H9 (cell line): ENCODE measurements around the gene YY1. TPM values are rescaled to one million over a fixed set of nuclear protein-coding genes. Genes with fewer than 3 reads are reported as not detected.

Source experiments
- DNase-seq: peaks from one replicate; pipeline ENCODE4 v3.0.0-alpha.2; 2017
- H2AFZ ChIP-seq: one replicate; pipeline ENCODE4 v1.6.1; 2013; ENCODE audit warnings: mild to moderate bottlenecking, low read length, control low read depth, moderate library complexity
- H2AK5ac ChIP-seq: 2 replicates; pipeline ENCODE4 v1.6.1; 2013; ENCODE audit warnings: low read length, control low read depth, mixed read lengths; ENCODE audit not compliant: insufficient read length
- H2BK120ac ChIP-seq: one replicate; pipeline ENCODE4 v1.6.1; 2013; ENCODE audit warnings: low read depth, mild to moderate bottlenecking, low read length, control low read depth, inconsistent platforms; ENCODE audit not compliant: poor library complexity, severe bottlenecking
- H2BK12ac ChIP-seq: 2 replicates; pipeline ENCODE4 v1.6.1; 2013; ENCODE audit warnings: low read length, control low read depth, mixed read lengths, low read depth; ENCODE audit not compliant: insufficient read length
- H2BK15ac ChIP-seq: 2 replicates; pipeline ENCODE4 v1.6.1; 2013; ENCODE audit warnings: low read depth, low read length, control low read depth
- H2BK20ac ChIP-seq: one replicate; pipeline ENCODE4 v1.6.1; 2013; ENCODE audit warnings: low read depth, mild to moderate bottlenecking, low read length, control low read depth, inconsistent platforms; ENCODE audit not compliant: poor library complexity, severe bottlenecking
- H2BK5ac ChIP-seq: 2 replicates; pipeline ENCODE4 v1.6.1; 2013; ENCODE audit warnings: low read length, control low read depth, mixed read lengths; ENCODE audit not compliant: insufficient read length
- H3K14ac ChIP-seq: 2 replicates; pipeline ENCODE4 v1.6.1; 2013; ENCODE audit warnings: low read length, control low read depth; ENCODE audit not compliant: insufficient read depth
- H3K18ac ChIP-seq: 2 replicates; pipeline ENCODE4 v1.6.1; 2013; ENCODE audit warnings: low read depth, mild to moderate bottlenecking, mixed read lengths, low read length, control low read depth; ENCODE audit not compliant: insufficient read length
- H3K23ac ChIP-seq: 2 replicates; pipeline ENCODE4 v1.6.1; 2013; ENCODE audit warnings: low read length, control low read depth, mixed read lengths, low read depth; ENCODE audit not compliant: insufficient read length
- H3K23me2 ChIP-seq: 2 replicates; pipeline ENCODE4 v1.6.1; 2013; ENCODE audit warnings: low read depth, mild to moderate bottlenecking, mixed read lengths, low read length, control low read depth; ENCODE audit not compliant: insufficient read length, poor library complexity, severe bottlenecking
- H3K27ac ChIP-seq: 2 replicates; pipeline ENCODE4 v1.5.1; 2013; ENCODE audit warnings: low read length, control low read depth, mixed read lengths, low read depth; ENCODE audit not compliant: insufficient read length
- H3K27me3 ChIP-seq: 2 replicates; pipeline ENCODE4 v1.6.1; 2013; ENCODE audit warnings: low read length, control low read depth, inconsistent platforms; ENCODE audit not compliant: insufficient read depth
- H3K4ac ChIP-seq: 2 replicates; pipeline ENCODE4 v1.6.1; 2013; ENCODE audit warnings: low read depth, mild to moderate bottlenecking, control low read depth, inconsistent platforms, low read length, moderate library complexity
- H3K4me1 ChIP-seq: 2 replicates; pipeline ENCODE4 v1.6.1; 2013; ENCODE audit warnings: low read length, control low read depth, inconsistent platforms; ENCODE audit not compliant: insufficient read depth
- H3K4me2 ChIP-seq: 2 replicates; pipeline ENCODE4 v1.6.1; 2013; ENCODE audit warnings: low read length, control low read depth, mixed read lengths; ENCODE audit not compliant: insufficient read length, insufficient read depth
- H3K56ac ChIP-seq: 2 replicates; pipeline ENCODE4 v1.6.1; 2013; ENCODE audit warnings: low read depth, mild to moderate bottlenecking, mixed read lengths, low read length, control low read depth; ENCODE audit not compliant: insufficient read length
- H3K79me1 ChIP-seq: 2 replicates; pipeline ENCODE4 v1.6.1; 2013; ENCODE audit warnings: low read depth, mild to moderate bottlenecking, moderate library complexity, low read length, control low read depth, inconsistent platforms; ENCODE audit not compliant: insufficient read depth, poor library complexity, severe bottlenecking
- H3K79me2 ChIP-seq: 2 replicates; pipeline ENCODE4 v1.6.1; 2013; ENCODE audit warnings: low read length, control low read depth, inconsistent platforms; ENCODE audit not compliant: insufficient read depth
- H3K9ac ChIP-seq: 2 replicates; pipeline ENCODE4 v1.6.1; 2013; ENCODE audit warnings: low read length, control low read depth, mixed read lengths; ENCODE audit not compliant: insufficient read length; ENCODE audit errors: extremely low read depth
- H3K9me3 ChIP-seq: one replicate; pipeline ENCODE4 v1.6.1; 2013; ENCODE audit warnings: low read depth, low read length, inconsistent platforms; ENCODE audit not compliant: control insufficient read depth
- H3T11ph ChIP-seq: one replicate; pipeline ENCODE4 v1.6.1; 2013; ENCODE audit warnings: mild to moderate bottlenecking, low read length, control low read depth, inconsistent platforms
- H4K20me1 ChIP-seq: one replicate; pipeline ENCODE4 v1.6.1; 2013; ENCODE audit not compliant: control insufficient read depth, insufficient read length, insufficient read depth
- H4K5ac ChIP-seq: 2 replicates; pipeline ENCODE4 v1.6.1; 2013; ENCODE audit warnings: low read depth, mild to moderate bottlenecking, mixed read lengths, low read length, control low read depth; ENCODE audit not compliant: insufficient read length
- H4K8ac ChIP-seq: replicated peaks from 2 replicates; pipeline ENCODE4 v1.6.1; 2013; ENCODE audit warnings: low read length, control low read depth, mixed read lengths, low read depth; ENCODE audit not compliant: insufficient read length
- H4K91ac ChIP-seq: 2 replicates; pipeline ENCODE4 v1.6.1; 2013; ENCODE audit warnings: low read depth, mild to moderate bottlenecking, moderate library complexity, mixed read lengths, low read length, control low read depth; ENCODE audit not compliant: insufficient read length
- H3K27ac Mint-ChIP-seq, 3 experiments: 2 replicates in 2 of 3; 3 replicates in 1 of 3; pipeline ENCODE4 v1.8.0; 2020 to 2021; ENCODE audit warnings: mixed read lengths in 3 of 3, mild to moderate bottlenecking in 1 of 3, moderate library complexity in 1 of 3
- H3K27me3 Mint-ChIP-seq: 2 replicates; pipeline ENCODE4 v1.8.0; 2021; ENCODE audit warnings: low read depth, mild to moderate bottlenecking, moderate library complexity, mixed read lengths
- H3K36me3 Mint-ChIP-seq, 3 experiments: 2 replicates in 2 of 3; 3 replicates in 1 of 3; pipeline ENCODE4 v1.8.0; 2020 to 2021; ENCODE audit warnings: low read depth in 3 of 3, mixed read lengths in 3 of 3; ENCODE audit not compliant: insufficient read depth in 1 of 3
- H3K4me1 Mint-ChIP-seq, 2 experiments: 2 replicates each; pipeline ENCODE4 v1.8.0; 2020; ENCODE audit warnings: mixed read lengths in 2 of 2
- H3K4me3 Mint-ChIP-seq, 2 experiments: 2 replicates in 1 of 2; 3 replicates in 1 of 2; pipeline ENCODE4 v1.8.0; 2020 to 2021; ENCODE audit warnings: mild to moderate bottlenecking in 2 of 2, mixed read lengths in 2 of 2, moderate library complexity in 1 of 2
- H3K9me3 Mint-ChIP-seq, 2 experiments: 2 replicates in 1 of 2; 3 replicates in 1 of 2; pipeline ENCODE4 v1.8.0; 2020; ENCODE audit warnings: mild to moderate bottlenecking in 2 of 2, mixed read lengths in 2 of 2, moderate library complexity in 1 of 2
- WGBS: extraction: QIAGEN DNeasy Blood & Tissue Kit; methylation state at CpG from one replicate; pipeline ENCODE4 v1.1.7; 2013; ENCODE audit warnings: missing lambda C conversion rate, low lambda C conversion rate, mixed read lengths; ENCODE audit not compliant: insufficient read length; ENCODE audit errors: extremely low coverage; 5-methylcytosine and 5-hydroxymethylcytosine counted together
- total RNA-seq: library from RNA; stranded (reverse); gene quantifications from 2 replicates; pipeline ENCODE4 v1.2.1, GENCODE V29; 2021
- TF ChIP-seq, protein P1 (sequence below): fragments of 200-600 bp; sonication (generic); conservative IDR thresholded peaks from 3 replicates; pipeline ENCODE4 v1.8.0; 2021; ENCODE audit warnings: antibody characterized with exemption, mild to moderate bottlenecking

YY1 gene
- total RNA-seq, 1 experiment from 2014 or later: 103 TPM

DNA sequence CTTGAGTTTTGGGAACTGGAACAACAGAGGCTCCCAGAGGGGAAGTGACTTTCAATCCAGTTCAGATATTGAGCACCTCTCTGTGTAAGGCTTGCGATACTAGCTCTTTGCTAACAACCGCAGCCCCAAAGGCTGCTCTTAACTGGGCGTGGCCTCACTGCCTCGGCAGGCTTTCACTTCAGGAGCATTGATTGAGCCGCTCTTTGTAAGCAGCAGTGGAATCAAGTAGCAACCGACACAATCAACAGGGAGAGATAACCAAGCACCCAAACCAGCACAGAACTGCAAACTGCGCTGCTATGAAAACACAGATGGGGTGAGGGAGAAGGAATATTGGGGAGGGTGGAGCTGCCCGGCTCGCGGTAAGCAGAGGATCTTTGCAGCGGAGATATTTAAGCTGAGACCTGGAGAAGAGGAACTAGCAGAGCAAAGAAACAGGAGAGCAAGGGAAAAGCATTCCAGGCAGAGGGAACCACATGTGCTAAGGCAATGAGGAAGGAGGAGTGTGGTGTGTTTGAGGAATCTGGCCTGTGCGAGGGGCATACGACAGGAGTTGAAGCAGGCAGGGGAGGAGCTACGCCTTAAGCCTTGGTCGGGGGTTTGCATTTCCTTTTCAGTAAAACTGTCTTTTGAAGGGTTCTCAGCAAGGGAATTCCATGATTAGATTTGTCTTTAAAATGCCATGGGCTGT is 17.3 kb upstream of the YY1 start:
- Histone ChIP-seq H4K20me1 (no peaks in the 10 kb centered on the region), H4K91ac (no peak overlapping the region), H3K27ac (peak overlapping the region; percentile 80), H3K9me3 (no peaks in the 10 kb centered on the region), H2BK20ac (no peak overlapping the region), H3K14ac (peak overlapping the region; percentile 74; the same call in 1 of the 2 replicates), H3K79me2 (peaks cover 3% of the 10 kb centered on the region; the same call in 1 of the 2 replicates), H2BK5ac (peak overlapping the region; percentile 33), H2AFZ (no peak overlapping the region), H4K8ac (no peak overlapping the region), H4K5ac (peak overlapping the region; percentile 3), H3K9ac (peak overlapping the region; percentile 3), H3K56ac (no peak overlapping the region), H3K4me1 (peaks cover 15% of the 10 kb centered on the region), H3K23me2 (peaks cover 14% of the 10 kb centered on the region), H2AK5ac (no peak overlapping the region), H3K27me3 (no peaks in the 10 kb centered on the region), H2BK120ac (no peak overlapping the region), H2BK12ac (no peak overlapping the region), H3K4me2 (peak overlapping the region; percentile 83), H3K18ac (peak overlapping the region; percentile 87), H3K4ac (no peak overlapping the region), H3K79me1 (peaks cover 2% of the 10 kb centered on the region), H2BK15ac (no peak overlapping the region), H3K23ac (no peak overlapping the region), H3T11ph (no peak overlapping the region)
- TF ChIP-seq, protein P1, sequence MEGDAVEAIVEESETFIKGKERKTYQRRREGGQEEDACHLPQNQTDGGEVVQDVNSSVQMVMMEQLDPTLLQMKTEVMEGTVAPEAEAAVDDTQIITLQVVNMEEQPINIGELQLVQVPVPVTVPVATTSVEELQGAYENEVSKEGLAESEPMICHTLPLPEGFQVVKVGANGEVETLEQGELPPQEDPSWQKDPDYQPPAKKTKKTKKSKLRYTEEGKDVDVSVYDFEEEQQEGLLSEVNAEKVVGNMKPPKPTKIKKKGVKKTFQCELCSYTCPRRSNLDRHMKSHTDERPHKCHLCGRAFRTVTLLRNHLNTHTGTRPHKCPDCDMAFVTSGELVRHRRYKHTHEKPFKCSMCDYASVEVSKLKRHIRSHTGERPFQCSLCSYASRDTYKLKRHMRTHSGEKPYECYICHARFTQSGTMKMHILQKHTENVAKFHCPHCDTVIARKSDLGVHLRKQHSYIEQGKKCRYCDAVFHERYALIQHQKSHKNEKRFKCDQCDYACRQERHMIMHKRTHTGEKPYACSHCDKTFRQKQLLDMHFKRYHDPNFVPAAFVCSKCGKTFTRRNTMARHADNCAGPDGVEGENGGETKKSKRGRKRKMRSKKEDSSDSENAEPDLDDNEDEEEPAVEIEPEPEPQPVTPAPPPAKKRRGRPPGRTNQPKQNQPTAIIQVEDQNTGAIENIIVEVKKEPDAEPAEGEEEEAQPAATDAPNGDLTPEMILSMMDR: no peak
- Mint-ChIP-seq H3K27me3 (no peaks in the 10 kb centered on the region), H3K27ac (no peak overlapping the region), H3K36me3 (no peaks in the 10 kb centered on the region), H3K4me3 (no peak overlapping the region), H3K9me3 (no peaks in the 10 kb centered on the region), H3K4me1 (peaks cover 3 to 4% of the 10 kb centered on the region in 2 experiments; a peak in 3 of 4 replicates)
- no CpG with 5 or more reads among the region's 15 CpGs for WGBS
- DNase-seq: peak; percentile 77
